Trophoblast cell (in vitro differentiated cells and primary cell): ENCODE data around the gene TROAP.
"Not testable (repeated sequence)": the region's sequence is repeated elsewhere in the genome, so short reads cannot be mapped to it uniquely, and the experiment has no call there.

ENCODE experiments used
- DNase-seq, 2 donors: peaks; one replicate each; pipeline ENCODE4 v3.0.0-alpha.2; 2016
- H2AFZ ChIP-seq: 2 replicates; pipeline ENCODE4 v1.6.1; 2013; ENCODE audit warnings: low read length, moderate library complexity, mild to moderate bottlenecking; ENCODE audit not compliant: insufficient read depth, poor library complexity
- H2AK5ac ChIP-seq: 2 replicates; pipeline ENCODE4 v1.6.1; 2013; ENCODE audit warnings: mild to moderate bottlenecking, low read length
- H2BK120ac ChIP-seq: 2 replicates; pipeline ENCODE4 v1.6.1; 2013; ENCODE audit warnings: low read length, mild to moderate bottlenecking, moderate library complexity; ENCODE audit not compliant: insufficient read depth, poor library complexity
- H2BK12ac ChIP-seq: 2 replicates; pipeline ENCODE4 v1.6.1; 2013; ENCODE audit warnings: mild to moderate bottlenecking, low read length, moderate library complexity
- H2BK5ac ChIP-seq: 2 replicates; pipeline ENCODE4 v1.6.1; 2013; ENCODE audit warnings: low read length, low read depth, moderate library complexity, mild to moderate bottlenecking; ENCODE audit not compliant: poor library complexity
- H3K14ac ChIP-seq: 2 replicates; pipeline ENCODE4 v1.6.1; 2013; ENCODE audit warnings: mild to moderate bottlenecking, low read length
- H3K18ac ChIP-seq: 2 replicates; pipeline ENCODE4 v1.6.1; 2013; ENCODE audit warnings: mild to moderate bottlenecking, low read length
- H3K23ac ChIP-seq: 2 replicates; pipeline ENCODE4 v1.6.1; 2013; ENCODE audit warnings: low read length
- H3K27ac ChIP-seq: 2 replicates; pipeline ENCODE4 v1.5.1; 2013; ENCODE audit warnings: low read depth, mild to moderate bottlenecking, inconsistent platforms, low read length, moderate library complexity
- H3K27me3 ChIP-seq: 2 replicates; pipeline ENCODE4 v1.6.1; 2013; ENCODE audit warnings: inconsistent platforms, mild to moderate bottlenecking, low read length, moderate library complexity; ENCODE audit not compliant: insufficient read depth
- H3K36me3 ChIP-seq, 2 experiments: 1 replicate in 1 of 2; 2 replicates in 1 of 2; pipeline ENCODE4 v1.6.1; 2013; ENCODE audit warnings: low read length in 2 of 2, mild to moderate bottlenecking in 2 of 2, moderate library complexity in 1 of 2; ENCODE audit not compliant: insufficient read depth in 2 of 2, control insufficient read depth in 1 of 2
- H3K4ac ChIP-seq: 2 replicates; pipeline ENCODE4 v1.6.1; 2013; ENCODE audit warnings: low read depth, mild to moderate bottlenecking, low read length, moderate library complexity
- H3K4me1 ChIP-seq, 2 experiments: 1 replicate in 1 of 2; 2 replicates in 1 of 2; pipeline ENCODE4 v1.6.1; 2013; ENCODE audit warnings: low read length in 2 of 2, mild to moderate bottlenecking in 2 of 2, moderate library complexity in 1 of 2; ENCODE audit not compliant: insufficient read depth in 2 of 2, control insufficient read depth in 1 of 2
- H3K4me2 ChIP-seq: 2 replicates; pipeline ENCODE4 v1.6.1; 2013; ENCODE audit warnings: inconsistent platforms, mild to moderate bottlenecking, low read length, moderate library complexity
- H3K4me3 ChIP-seq: 2 replicates; pipeline ENCODE4 v1.5.1; 2013; ENCODE audit warnings: mild to moderate bottlenecking, low read depth, low read length, inconsistent platforms
- H3K79me1 ChIP-seq: one replicate; pipeline ENCODE4 v1.6.1; 2013; ENCODE audit warnings: low read length
- H3K79me2 ChIP-seq: 2 replicates; pipeline ENCODE4 v1.6.1; 2013; ENCODE audit warnings: low read length, mild to moderate bottlenecking; ENCODE audit not compliant: control insufficient read depth, insufficient read depth, poor library complexity
- H3K9ac ChIP-seq: 2 replicates; pipeline ENCODE4 v1.6.1; 2013; ENCODE audit warnings: mild to moderate bottlenecking, low read length
- H3K9me3 ChIP-seq: 2 replicates; pipeline ENCODE4 v1.6.1; 2013; ENCODE audit warnings: low read depth, mild to moderate bottlenecking, control low read depth, inconsistent platforms, low read length; ENCODE audit not compliant: insufficient read depth
- H4K12ac ChIP-seq: 2 replicates; pipeline ENCODE4 v1.6.1; 2013; ENCODE audit warnings: low read depth, mild to moderate bottlenecking, low read length, moderate library complexity
- H4K8ac ChIP-seq: 2 replicates; pipeline ENCODE4 v1.6.1; 2013; ENCODE audit warnings: low read depth, mild to moderate bottlenecking, low read length, moderate library complexity
- H4K91ac ChIP-seq: one replicate; pipeline ENCODE4 v1.6.1; 2013; ENCODE audit warnings: low read depth, mild to moderate bottlenecking, low read length, moderate library complexity
- WGBS: extraction: QIAGEN DNeasy Blood & Tissue Kit; methylation state at CpG from one replicate; pipeline ENCODE4 v1.1.7; 2013; ENCODE audit warnings: missing lambda C conversion rate; ENCODE audit not compliant: insufficient read length, insufficient coverage; ENCODE audit errors: extremely low coverage; 5-methylcytosine and 5-hydroxymethylcytosine counted together

Gene TROAP

DNA sequence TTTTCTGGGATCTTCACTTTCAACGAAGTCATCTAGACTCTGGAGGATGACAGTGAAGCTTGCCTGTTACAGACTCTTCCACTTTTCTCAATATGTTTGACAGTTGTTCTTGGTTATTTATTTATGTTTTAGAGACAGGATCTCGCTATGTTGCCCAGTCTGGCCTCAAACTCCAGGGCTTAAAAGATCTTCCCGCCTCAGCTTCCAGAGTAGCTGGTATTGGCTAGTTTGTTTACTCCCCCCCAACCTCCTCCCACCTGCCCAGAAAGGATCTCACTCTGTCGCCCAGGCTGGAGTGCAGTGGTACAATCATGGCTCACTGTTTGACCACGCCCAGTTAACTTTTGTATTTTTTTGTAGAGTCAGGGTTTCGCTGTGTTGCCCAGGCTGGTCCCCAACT is 47.5 kb downstream of the TROAP start:
- H2BK120ac ChIP-seq = no peak overlapping the region
- no peak overlapping the region for H2BK5ac ChIP-seq
- no CpG with 5 or more reads among the region's 6 CpGs for WGBS
- H3K79me1 ChIP-seq = peaks cover 10% of the 10 kb centered on the region
- peaks cover 0 to 3% of the 10 kb centered on the region in 2 experiments for H3K36me3 ChIP-seq
- H3K27ac ChIP-seq = no peak overlapping the region
- no peak overlapping the region for H4K12ac ChIP-seq
- peak overlapping the region; percentile 75 for H3K4ac ChIP-seq
- no peak overlapping the region for H4K91ac ChIP-seq
- H2AK5ac ChIP-seq = no peak overlapping the region
- no peak overlapping the region for H3K4me2 ChIP-seq
- no peak overlapping the region for H4K8ac ChIP-seq
- no peak overlapping the region for H3K18ac ChIP-seq
- peaks cover 10% of the 10 kb centered on the region for H3K79me2 ChIP-seq
- no peak overlapping the region for H3K9ac ChIP-seq
- H2AFZ ChIP-seq = no peak overlapping the region
- no peaks in the 10 kb centered on the region for H3K27me3 ChIP-seq
- H3K4me3 ChIP-seq = no peak overlapping the region
- H2BK12ac ChIP-seq = no peak overlapping the region
- peaks cover 0 to 2% of the 10 kb centered on the region in 2 experiments for H3K4me1 ChIP-seq
- no peak overlapping the region for H3K14ac ChIP-seq
- peaks cover 2% of the 10 kb centered on the region for H3K9me3 ChIP-seq
- H3K23ac ChIP-seq = no peak overlapping the region
- no peak for DNase-seq

DNA sequence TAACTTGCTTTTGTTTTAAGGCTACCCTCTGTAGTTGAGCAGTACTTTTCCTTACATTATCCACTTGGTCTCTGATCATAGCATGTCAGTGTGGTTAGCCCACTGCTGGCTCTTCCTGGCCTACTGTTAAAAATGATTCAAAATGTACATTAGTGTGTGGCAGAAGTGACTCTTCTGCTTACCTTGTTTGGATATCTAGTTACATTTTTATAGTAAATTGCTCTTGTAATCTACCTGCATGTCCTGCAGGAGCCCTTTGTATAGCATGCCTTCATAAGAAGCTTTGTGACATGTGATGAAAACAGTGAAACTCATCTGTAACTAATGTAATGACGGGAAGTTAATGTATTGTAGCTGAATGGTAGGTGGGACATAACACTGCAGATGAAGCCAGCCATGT is 52.4 kb downstream of the TROAP start:
- Histone ChIP-seq H2BK12ac (no peak overlapping the region), H2AK5ac (no peak overlapping the region), H3K79me2 (peaks cover 3% of the 10 kb centered on the region), H3K4me1 (no peaks in the 10 kb centered on the region), H3K4me2 (no peak overlapping the region), H3K18ac (no peak overlapping the region), H2AFZ (no peak overlapping the region), H3K27ac (no peak overlapping the region), H3K14ac (no peak overlapping the region), H3K36me3 (peaks cover 0 to 3% of the 10 kb centered on the region in 2 experiments), H3K4me3 (no peak overlapping the region), H4K8ac (no peak overlapping the region), H2BK120ac (no peak overlapping the region), H3K27me3 (no peaks in the 10 kb centered on the region), H3K9me3 (no peaks in the 10 kb centered on the region), H3K79me1 (no peaks in the 10 kb centered on the region), H2BK5ac (no peak overlapping the region), H4K91ac (no peak overlapping the region), H3K9ac (no peak overlapping the region), H3K4ac (no peak overlapping the region), H4K12ac (no peak overlapping the region), H3K23ac (no peak overlapping the region)
- DNase-seq = peak; percentile 45 to 76
- no CpG with 5 or more reads among the region's 1 CpG for WGBS

DNA sequence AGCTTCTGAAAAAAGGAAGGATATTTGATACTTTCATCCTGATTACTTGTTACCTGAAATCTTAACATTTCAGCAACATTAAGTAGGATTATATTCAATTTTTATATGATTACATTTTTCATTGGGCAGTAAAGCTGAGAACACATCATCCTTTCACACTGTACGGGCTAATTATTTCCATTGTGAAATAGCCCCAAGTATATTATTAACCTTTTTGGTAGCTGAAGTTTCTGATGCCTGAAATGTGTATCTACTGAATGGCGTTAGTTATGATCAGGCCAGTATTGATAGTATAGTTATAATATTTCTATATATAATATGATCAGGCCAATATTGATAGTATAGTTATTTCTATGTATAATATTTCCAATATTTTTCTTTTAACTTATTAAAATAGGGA is 54.3 kb downstream of the TROAP start:
- H3K79me2 ChIP-seq = peaks cover 1% of the 10 kb centered on the region
- H3K4ac ChIP-seq = no peak overlapping the region
- no peaks in the 10 kb centered on the region for H3K27me3 ChIP-seq
- H2AFZ ChIP-seq = no peak overlapping the region
- H3K18ac ChIP-seq = no peak overlapping the region
- no peak overlapping the region for H3K4me3 ChIP-seq
- H3K79me1 ChIP-seq = no peaks in the 10 kb centered on the region
- no peak overlapping the region for H2BK120ac ChIP-seq
- no peak overlapping the region for H3K27ac ChIP-seq
- no peaks in the 10 kb centered on the region for H3K4me1 ChIP-seq
- no peak overlapping the region for H4K8ac ChIP-seq
- H3K9ac ChIP-seq = no peak overlapping the region
- no peak overlapping the region for H3K23ac ChIP-seq
- H2BK5ac ChIP-seq = no peak overlapping the region
- no peak overlapping the region for H3K14ac ChIP-seq
- no peaks in the 10 kb centered on the region for H3K9me3 ChIP-seq
- no peak overlapping the region for H4K12ac ChIP-seq
- no peak overlapping the region for H2AK5ac ChIP-seq
- H3K36me3 ChIP-seq = peaks cover 0 to 3% of the 10 kb centered on the region in 2 experiments
- no peak overlapping the region for H2BK12ac ChIP-seq
- no peak overlapping the region for H4K91ac ChIP-seq
- H3K4me2 ChIP-seq = no peak overlapping the region
- no CpG with 5 or more reads among the region's 2 CpGs for WGBS
- DNase-seq = no peak

DNA sequence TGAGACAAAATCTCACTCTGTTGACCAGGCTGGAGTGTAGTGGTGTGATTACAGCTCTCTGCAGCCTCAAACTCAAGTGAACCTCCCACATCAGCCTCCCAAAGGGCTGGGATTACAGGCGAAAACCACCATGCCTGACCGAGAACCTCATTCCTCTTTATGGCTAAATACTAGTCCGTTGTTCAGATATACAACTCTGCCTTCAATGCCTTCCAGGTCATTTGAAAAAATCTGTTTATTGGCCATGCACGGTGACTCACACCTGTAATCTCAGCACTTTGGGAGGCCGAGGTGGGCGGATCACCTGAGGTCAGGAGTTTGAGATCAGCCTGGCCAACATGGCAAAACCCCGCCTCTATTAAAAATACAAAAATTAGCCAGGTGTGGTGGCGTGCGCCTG is 57.1 kb downstream of the TROAP start:
- H3K23ac ChIP-seq, H2BK12ac ChIP-seq, H3K14ac ChIP-seq, H4K91ac ChIP-seq, H3K79me2 ChIP-seq, H3K4me2 ChIP-seq, H4K12ac ChIP-seq, H3K9ac ChIP-seq, H4K8ac ChIP-seq, H3K79me1 ChIP-seq, H3K9me3 ChIP-seq, H2BK5ac ChIP-seq, H3K36me3 ChIP-seq, DNase-seq, H3K4me1 ChIP-seq, H3K27ac ChIP-seq, H2AFZ ChIP-seq, H2AK5ac ChIP-seq, H3K18ac ChIP-seq, H3K4me3 ChIP-seq, H2BK120ac ChIP-seq, H3K27me3 ChIP-seq, H3K4ac ChIP-seq: not testable (repeated sequence)
- WGBS = no CpG with 5 or more reads among the region's 9 CpGs
